ENCODE results near the gene TBC1D5.

- TF ChIP-seq POLR2A (IDR thresholded peaks at IDR 0.05; ENCODE audit: low read depth, low read length) (no peak), POLR2AphosphoS5 (IDR thresholded peaks at IDR 0.05; ENCODE audit: low read depth, low read length) (no peak)
Measured at GRCh38 chr3:17129556-17129955, 612.9 kb downstream of the TBC1D5 start.
